ENCODE data around the gene TCF12. TPM values are rescaled to one million over a fixed set of nuclear protein-coding genes. Genes with fewer than 3 reads are reported as not detected.
A peak's percentile ranks its signal among the peaks of the same experiment; 100 is the strongest.

Gene TCF12
- polyA plus RNA-seq, 1 donor (not counting 4 experiments of a cell fraction or from before 2014, with no cell fraction given) = 48.3 TPM

- dilution Hi-C loops (cut with MboI; ENCODE audit: extremely low pct_ligation_motif_present, low sequenced_read_pairs) = no loop called here
- Histone ChIP-seq H3K9ac (ENCODE audit: control insufficient read depth, extremely low read depth, insufficient read depth, low read length) (no peak overlapping the region), H3K4me2 (ENCODE audit: control insufficient read depth, extremely low read depth, insufficient read depth, low read depth, low read length) (no peak overlapping the region), H3K9me3 (ENCODE audit: control insufficient read depth, low read depth, low read length) (no peaks in the 10 kb centered on the region), H2AFZ (ENCODE audit: control insufficient read depth, low read length) (no peak overlapping the region), H3K9me1 (ENCODE audit: control insufficient read depth, extremely low read depth, insufficient read depth, low read length) (no peaks in the 10 kb centered on the region), H3K27ac (ENCODE audit: control insufficient read depth, insufficient read depth, low read length) (no peak overlapping the region), H3K36me3 (ENCODE audit: control insufficient read depth in 2 of 2, extremely low read depth in 1 of 2, insufficient read depth in 2 of 2, low read length in 2 of 2) (no peaks in the 10 kb centered on the region), H4K20me1 (ENCODE audit: control insufficient read depth, extremely low read depth, insufficient read depth, low read length) (no peaks in the 10 kb centered on the region), H3K27me3 (ENCODE audit: control insufficient read depth, extremely low read depth, insufficient read depth, low read length) (no peaks in the 10 kb centered on the region), H3K4me3 (ENCODE audit: control insufficient read depth in 2 of 3, extremely low read depth in 1 of 3, insufficient read depth in 2 of 3, low read depth in 1 of 3, low read length in 3 of 3) (no peak overlapping the region), H3K4me1 (ENCODE audit: control insufficient read depth, extremely low read depth, insufficient read depth, low read length) (peaks cover 45% of the 10 kb centered on the region), H3K79me2 (ENCODE audit: control insufficient read depth, insufficient read depth, low read length) (peaks cover 37% of the 10 kb centered on the region)
- no peak for DNase-seq (ENCODE audit: low read depth, low spot score)
- TF ChIP-seq, protein P1, sequence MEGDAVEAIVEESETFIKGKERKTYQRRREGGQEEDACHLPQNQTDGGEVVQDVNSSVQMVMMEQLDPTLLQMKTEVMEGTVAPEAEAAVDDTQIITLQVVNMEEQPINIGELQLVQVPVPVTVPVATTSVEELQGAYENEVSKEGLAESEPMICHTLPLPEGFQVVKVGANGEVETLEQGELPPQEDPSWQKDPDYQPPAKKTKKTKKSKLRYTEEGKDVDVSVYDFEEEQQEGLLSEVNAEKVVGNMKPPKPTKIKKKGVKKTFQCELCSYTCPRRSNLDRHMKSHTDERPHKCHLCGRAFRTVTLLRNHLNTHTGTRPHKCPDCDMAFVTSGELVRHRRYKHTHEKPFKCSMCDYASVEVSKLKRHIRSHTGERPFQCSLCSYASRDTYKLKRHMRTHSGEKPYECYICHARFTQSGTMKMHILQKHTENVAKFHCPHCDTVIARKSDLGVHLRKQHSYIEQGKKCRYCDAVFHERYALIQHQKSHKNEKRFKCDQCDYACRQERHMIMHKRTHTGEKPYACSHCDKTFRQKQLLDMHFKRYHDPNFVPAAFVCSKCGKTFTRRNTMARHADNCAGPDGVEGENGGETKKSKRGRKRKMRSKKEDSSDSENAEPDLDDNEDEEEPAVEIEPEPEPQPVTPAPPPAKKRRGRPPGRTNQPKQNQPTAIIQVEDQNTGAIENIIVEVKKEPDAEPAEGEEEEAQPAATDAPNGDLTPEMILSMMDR (optimal IDR thresholded peaks at IDR 0.05 in 1 of 3, IDR thresholded peaks at IDR 0.05 in 1 of 3, conservative IDR thresholded peaks at IDR 0.05 in 1 of 3; ENCODE audit: extremely low read depth in 1 of 3, insufficient read depth in 2 of 3, low read length in 3 of 3) = no peak
- FAIRE-seq = peak; percentile 5
Observed at GRCh38 chr15:57064033-57064432, 145.6 kb downstream of the TCF12 start.

DNA sequence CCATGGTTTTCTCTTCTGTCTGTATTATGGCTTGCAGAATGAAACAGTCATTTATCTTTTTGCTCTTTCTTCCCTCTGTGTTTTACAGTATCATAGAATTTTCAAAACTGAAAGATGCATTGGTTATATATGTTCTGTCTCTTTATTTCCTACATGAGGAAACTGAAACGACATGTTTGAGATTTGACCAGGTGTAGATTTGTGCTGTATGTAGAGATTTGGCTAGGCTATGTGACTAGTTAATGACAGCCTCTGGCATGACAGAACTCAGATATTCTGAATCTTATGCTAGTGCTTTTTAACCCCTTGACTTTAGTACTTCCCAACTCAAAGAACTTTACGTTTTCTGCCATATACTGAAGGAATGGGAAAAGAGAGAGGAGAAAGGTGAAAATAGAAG is 151.0 kb downstream of the TCF12 start:
- Histone ChIP-seq H3K36me3 (ENCODE audit: control insufficient read depth in 2 of 2, extremely low read depth in 1 of 2, insufficient read depth in 2 of 2, low read length in 2 of 2) (no peaks in the 10 kb centered on the region), H3K4me1 (ENCODE audit: control insufficient read depth, extremely low read depth, insufficient read depth, low read length) (peaks cover 30% of the 10 kb centered on the region), H3K9me3 (ENCODE audit: control insufficient read depth, low read depth, low read length) (no peaks in the 10 kb centered on the region), H4K20me1 (ENCODE audit: control insufficient read depth, extremely low read depth, insufficient read depth, low read length) (no peaks in the 10 kb centered on the region), H3K27ac (ENCODE audit: control insufficient read depth, insufficient read depth, low read length) (no peak overlapping the region), H3K27me3 (ENCODE audit: control insufficient read depth, extremely low read depth, insufficient read depth, low read length) (no peaks in the 10 kb centered on the region), H3K4me2 (ENCODE audit: control insufficient read depth, extremely low read depth, insufficient read depth, low read depth, low read length) (no peak overlapping the region), H2AFZ (ENCODE audit: control insufficient read depth, low read length) (no peak overlapping the region), H3K79me2 (ENCODE audit: control insufficient read depth, insufficient read depth, low read length) (peaks cover 36% of the 10 kb centered on the region), H3K9ac (ENCODE audit: control insufficient read depth, extremely low read depth, insufficient read depth, low read length) (no peak overlapping the region), H3K9me1 (ENCODE audit: control insufficient read depth, extremely low read depth, insufficient read depth, low read length) (no peaks in the 10 kb centered on the region), H3K4me3 (ENCODE audit: control insufficient read depth in 2 of 3, extremely low read depth in 1 of 3, insufficient read depth in 2 of 3, low read depth in 1 of 3, low read length in 3 of 3) (no peak overlapping the region)
- TF ChIP-seq, protein P1 (optimal IDR thresholded peaks at IDR 0.05 in 1 of 3, IDR thresholded peaks at IDR 0.05 in 1 of 3, conservative IDR thresholded peaks at IDR 0.05 in 1 of 3; ENCODE audit: extremely low read depth in 1 of 3, insufficient read depth in 2 of 3, low read length in 3 of 3) = no peak
- TF ChIP-seq EZH2 (IDR thresholded peaks at IDR 0.05; ENCODE audit: low read length) = no peak
- dilution Hi-C loops (cut with MboI; ENCODE audit: extremely low pct_ligation_motif_present, low sequenced_read_pairs) = no loop called here
- DNase-seq (ENCODE audit: low read depth, low spot score) = no peak
- FAIRE-seq = no peak

Data from keratinocyte (primary cell).